HG02571 (cell line): ENCODE measurements around the gene GRID1.

Source experiments
- ATAC-seq: cut with Tn5 transposase; IDR thresholded peaks from one replicate; pipeline ENCODE4 v1.9.1; 2021; ENCODE audit warnings: mild to moderate bottlenecking, moderate library complexity; ENCODE audit not compliant: unreplicated experiment

GRID1 gene

DNA sequence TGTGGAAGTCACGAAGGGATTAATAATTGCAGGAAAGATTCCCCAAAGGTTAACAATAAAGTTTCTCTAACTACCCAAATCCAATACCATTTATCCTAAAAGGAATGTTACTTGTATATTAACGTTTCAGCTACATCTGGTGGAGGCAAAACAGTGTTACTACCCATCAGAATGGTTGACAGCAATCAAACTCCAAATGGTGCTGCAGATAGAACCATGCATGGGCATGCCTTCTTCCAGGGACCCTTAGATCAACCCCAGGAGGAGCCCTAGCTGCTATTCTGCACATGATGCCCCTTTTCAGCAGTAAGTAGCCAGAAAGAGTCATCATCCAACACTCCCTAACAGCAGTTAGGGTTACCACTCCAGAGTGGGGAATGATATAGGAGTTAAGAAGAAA, 336.3 kb downstream of the GRID1 start:
- no peak for ATAC-seq

DNA sequence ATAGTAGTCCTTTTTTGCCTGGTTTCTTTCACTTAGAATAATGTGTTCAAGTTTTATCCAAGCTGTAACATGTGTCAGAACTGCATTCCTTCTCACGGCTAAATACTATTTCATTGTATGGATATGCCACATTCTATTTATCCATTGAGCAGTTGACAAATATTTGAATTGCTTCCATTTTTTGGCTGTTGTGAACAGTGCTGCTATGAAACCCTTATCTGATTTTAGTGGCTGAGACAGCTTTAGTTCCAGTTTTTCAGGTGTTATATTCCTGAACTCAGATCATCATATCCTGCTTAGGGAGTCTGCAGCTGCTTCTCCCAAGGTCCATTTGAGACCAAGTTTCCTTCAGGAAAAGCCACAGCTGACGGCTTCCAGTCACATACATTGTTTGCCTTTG, 339.2 kb downstream of the GRID1 start:
- ATAC-seq = no peak

DNA sequence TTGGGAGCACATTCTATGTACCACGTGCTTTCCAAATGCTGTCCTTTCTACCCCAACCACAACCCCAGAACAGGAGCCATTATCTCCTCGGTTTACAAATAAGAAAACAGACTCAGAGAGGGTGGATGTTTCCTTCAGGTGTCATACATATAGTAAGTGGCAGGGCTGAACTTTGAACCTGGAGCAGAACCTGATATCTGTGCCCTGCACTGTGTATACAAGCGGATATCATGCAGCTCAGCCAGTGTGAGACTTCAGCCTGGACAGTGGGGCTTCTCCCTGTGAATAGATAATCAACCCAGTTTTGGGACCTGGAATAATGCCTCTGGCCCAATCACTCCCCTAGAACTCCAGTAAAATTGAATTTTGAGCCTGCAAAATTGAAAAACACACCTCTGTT, 341.1 kb downstream of the GRID1 start:
- ATAC-seq = no peak

DNA sequence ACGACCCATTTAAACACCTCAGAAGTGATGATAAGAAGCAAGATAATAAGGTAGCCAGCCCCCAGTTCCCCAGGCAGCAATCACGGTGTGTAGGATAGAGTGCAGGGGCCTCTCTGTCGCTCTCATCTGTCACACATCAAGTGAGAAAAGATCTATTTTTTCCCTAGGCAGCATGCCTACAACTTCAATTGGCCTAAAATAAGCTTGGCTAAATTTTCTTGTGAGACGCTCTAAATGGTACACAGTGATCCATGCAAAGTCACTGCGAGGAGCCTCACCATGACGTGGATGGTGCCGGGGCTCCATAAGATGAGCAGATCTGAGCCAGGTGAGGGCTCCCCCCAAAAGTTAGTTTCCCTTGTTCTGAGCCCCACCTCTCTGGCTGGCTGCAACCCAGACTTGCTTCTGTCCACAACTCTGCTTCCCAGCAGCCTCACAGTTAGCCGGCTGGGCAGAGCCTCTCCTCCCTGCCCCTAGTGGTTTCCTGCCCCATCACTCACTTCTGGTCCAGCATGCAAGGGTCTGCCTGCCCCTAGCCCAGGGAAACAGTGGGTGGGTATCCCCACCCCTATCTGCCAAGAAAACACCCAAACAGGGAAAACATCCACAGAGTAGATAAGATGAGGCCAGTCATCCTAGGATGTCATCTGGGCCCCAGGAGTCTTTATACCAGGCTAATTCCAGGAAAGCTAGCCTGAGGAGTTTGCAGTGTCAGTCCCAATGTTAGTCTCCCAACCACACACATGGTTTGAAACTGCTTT, 342.1 kb downstream of the GRID1 start:
- no peak for ATAC-seq

DNA sequence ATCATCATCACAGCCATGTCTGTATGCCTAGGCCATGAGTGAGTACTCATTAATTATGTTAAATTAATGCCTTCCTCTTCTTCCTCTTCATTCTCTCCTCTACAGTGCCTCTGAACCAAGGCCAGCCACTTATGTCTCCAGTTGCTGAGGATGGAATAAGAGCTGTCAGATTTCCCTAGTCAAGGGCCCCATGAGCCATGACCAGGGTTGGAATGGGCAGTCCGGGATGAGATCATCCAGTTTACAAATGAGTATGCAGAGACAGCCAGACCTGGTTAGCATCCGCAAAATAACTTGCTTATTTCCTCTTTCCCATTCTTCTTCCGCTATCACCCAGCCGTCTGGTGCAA, 342.7 kb downstream of the GRID1 start:
- no peak for ATAC-seq

DNA sequence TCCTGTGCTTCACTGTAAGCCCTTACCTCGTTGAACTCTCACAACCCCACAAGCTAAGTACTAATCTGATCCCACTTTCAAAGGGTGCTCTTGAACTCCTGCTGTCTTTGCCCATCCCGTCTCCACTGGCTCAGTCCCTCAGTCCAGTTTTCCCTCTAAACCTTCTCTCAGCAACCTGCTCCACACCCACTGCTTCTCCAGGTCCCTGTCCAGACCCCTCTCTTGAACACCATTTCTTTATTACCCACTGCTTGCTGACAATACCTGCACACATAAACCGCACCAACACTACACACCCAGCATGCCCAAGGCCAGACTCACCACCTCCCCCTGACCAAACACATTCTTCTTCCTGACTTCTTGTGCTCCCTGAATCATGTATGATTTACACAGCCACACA, 343.3 kb downstream of the GRID1 start:
- ATAC-seq = no peak

DNA sequence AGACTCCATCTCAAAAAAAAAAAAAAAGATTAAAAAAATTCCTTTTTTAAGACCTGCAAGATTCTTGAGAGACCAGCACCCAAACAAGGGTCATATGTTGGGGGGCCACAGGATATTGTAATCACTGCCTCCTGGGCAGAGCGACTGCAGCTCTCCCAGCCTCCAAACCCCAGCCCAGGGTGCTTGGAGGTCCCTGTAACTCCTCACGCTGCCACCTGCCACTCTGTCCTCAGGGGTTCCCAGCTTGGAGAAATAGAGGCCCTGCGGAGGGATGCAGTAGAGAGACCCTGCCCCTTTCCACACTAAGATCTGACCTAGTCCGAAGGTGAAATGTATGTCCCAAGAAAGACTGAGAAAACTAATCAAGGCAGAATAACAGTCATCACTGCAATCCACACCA, 343.7 kb downstream of the GRID1 start:
- ATAC-seq = no peak

DNA sequence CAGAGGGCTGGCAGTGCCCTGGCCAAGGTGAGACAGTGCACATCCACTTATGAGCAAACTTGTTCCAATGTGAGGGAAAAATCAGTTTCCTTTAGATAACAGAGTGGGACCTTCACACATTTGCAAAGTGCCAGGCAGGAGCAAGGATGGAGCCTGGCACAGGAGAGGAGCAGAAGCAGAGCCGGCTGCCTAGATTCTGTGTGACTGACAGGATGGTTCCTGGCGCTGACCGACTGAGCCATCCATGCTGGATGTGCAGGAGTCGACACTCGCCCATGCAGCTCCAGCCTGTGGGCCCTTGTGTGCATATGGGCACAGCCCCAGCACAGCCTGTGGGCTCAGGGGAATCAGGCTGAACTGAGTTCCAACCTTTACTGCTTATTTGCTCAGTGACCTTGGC, 346.5 kb downstream of the GRID1 start:
- no peak for ATAC-seq

DNA sequence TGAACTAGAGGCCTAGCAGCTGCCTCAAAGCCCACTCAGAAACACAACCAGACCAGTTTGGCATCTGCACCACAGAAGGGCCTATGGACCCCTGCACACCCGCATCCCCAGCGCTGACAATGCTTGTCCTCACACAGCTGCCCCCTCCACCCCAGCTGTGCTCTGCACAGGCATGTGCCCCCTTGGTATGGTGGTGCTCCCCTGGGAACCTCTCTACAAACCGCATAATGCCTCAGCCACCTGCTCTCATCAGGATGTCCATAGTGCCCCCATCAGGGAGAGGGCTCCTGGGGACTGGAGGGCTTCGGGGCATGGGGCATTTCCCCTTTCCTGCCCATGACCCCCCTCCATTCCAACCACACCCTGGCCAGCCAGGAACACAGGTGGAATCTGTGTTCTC, 347.5 kb downstream of the GRID1 start:
- no peak for ATAC-seq

DNA sequence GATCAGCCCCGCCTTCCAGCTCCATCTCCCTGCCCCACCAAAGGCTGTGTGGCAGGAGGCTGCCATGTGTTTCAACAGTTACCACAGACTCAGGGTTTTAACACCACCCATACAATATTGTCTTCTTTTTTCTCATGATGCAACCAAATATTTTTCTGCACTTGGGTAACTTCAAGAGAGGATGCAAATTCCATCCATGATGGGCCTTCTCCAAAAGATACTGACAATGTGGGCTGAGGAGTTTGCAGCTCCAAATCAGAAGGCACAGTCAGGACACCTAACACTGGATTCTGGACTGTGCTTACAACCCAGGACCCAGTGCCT, 347.9 kb downstream of the GRID1 start:
- ATAC-seq = no peak

DNA sequence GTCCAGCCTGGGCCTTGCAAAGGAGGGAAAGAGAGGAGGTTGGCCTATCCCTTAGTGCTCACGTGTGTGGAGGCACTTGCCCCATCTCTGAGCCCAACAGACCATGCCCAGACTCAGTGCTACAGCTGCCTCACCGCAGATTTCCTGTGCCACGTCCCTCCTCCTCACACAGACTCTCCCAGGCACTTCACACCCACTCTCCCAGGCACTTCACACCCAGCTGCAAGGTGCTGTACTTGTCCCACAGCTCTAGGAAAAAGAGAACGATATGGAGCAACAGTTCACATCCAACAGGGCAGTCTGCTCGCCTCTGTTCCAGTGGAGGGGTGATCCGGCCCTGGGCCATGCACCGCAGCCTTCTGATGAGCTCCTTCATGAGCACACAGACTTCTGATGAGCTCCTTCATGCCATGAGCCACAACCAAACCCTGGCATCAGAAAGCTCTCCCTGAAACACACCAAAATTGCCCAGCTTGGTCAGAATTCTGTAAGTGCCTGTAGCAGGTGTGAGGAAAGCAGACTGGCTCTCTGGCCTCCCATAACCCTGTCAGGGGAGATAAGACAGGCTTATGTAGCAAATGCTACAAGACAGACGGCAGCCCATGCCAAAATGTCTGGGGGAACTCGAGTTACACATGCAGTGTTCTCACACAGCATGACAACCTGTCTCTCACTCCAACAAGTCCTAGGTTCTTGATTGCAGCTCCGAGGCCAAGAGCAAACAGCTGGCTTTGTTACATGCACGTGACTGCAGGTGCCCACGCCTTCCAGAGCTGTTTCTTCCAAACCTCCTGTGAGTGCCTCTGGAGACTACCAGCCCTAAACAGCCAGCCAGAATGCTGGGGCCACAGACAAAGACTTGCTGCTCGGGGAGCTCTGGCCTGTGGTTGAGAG, 348.5 kb downstream of the GRID1 start:
- no peak for ATAC-seq

DNA sequence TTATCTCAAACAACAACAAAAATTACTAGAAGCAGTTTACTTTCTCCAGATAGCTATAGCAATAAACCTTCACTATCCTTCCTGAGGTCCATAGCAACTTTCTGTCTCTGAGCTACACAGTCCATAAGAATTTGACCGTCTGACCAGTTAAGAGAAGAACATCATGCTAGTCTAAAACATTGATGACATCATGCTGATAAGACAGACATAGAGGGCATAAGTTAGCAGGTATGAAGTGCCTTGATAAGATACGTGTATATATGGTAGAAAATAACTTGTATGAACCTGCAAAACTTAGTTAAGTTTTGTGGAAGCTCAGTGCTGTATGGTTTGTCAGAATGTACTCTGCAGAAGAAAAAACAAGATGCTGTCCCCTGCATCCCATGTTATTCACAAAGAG, 353.0 kb downstream of the GRID1 start:
- no peak for ATAC-seq

DNA sequence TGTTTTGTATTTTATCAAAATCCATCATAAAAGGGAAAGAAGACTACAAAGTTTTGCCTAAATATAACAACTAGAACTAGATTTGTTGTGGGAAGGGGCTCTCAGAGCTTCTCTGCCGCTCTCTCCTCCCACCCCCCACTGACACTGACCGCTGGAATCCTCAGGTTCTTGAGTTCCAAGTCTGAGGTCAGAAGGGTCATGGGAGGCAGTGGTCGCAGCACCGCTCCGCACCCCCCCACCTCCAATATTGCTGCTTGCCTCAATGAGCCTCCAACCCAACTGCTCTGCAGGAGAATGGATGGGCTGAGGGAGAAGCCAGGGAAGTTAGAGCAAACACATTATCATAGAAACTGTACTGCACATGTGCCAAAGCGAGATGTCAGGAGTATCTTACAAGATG, 359.4 kb downstream of the GRID1 start:
- ATAC-seq = no peak

DNA sequence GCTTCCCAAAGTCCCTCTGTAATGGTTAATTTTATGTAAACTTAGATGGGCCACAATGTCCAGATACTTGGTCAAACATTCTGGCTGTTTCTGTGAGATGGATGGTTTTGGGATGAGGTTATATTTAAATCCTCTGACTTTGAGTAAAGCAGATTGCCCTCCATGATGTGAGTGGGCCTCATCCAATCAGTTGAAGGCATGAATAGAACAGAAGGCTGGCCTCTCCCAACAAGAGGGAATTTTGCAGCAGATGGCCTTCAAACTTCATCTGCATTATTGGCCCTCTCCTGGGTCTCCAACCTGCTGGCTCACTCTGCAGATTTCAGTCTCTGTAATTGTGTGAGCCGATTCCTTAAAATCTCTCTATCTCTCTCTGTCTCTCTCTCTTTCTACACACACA, 362.3 kb downstream of the GRID1 start:
- no peak for ATAC-seq

DNA sequence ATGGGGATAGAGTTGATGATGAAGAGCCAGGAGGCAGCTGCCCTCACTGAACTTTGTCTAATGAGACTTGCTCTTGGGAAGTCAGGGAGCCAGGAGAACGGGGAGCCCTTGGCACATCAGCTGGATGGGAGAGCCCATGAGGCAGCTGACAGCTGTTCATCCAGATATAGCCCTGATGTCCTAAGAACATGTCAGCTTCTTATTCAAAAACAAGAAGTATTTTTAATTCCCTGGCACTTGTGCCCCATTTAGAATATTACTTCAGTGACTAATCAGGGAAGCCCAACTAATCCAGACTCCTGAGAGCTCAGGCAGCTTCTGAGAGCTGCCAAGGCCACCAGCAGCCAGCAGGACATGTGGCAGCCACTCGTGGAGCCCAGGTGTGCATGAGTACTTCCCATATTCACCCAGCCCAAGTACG, 363.4 kb downstream of the GRID1 start:
- ATAC-seq = no peak

DNA sequence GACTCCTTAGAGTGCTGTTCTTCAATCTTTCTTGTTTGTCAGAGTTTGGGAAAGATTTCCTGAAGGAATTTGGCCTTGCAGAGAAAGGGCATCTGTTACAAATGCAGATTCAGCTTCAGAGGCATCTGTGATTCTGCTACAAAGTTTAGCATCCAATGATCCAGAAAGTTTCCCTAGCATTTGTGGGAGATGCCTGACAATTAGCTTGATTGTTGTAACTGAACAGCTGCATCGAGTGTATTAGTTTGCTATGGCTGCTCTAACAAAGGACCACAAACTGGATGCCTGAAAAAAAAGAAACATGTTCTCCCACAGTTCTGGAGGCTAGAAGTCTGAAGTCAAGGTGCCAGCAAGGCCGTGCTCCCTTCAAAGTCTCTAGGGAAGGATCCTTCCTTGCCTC, 365.1 kb downstream of the GRID1 start:
- no peak for ATAC-seq

DNA sequence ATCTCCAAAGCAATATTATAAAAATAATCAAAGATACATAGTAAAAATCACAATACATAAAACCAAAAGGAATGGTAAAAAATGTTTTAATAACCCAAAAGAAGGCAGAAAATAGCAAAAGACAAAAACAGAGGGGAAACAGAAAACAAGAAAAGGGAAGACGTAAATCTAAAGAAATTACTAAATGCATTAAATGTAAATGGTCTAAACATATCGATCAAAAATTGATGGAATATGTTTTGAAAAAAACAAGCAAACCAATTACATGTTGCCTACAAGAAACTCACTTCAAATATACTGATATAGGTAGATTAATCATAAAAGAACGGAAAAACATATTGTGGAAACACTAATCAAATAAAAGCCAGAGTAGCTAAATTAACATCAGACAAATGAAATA, 369.1 kb downstream of the GRID1 start:
- ATAC-seq = no peak

DNA sequence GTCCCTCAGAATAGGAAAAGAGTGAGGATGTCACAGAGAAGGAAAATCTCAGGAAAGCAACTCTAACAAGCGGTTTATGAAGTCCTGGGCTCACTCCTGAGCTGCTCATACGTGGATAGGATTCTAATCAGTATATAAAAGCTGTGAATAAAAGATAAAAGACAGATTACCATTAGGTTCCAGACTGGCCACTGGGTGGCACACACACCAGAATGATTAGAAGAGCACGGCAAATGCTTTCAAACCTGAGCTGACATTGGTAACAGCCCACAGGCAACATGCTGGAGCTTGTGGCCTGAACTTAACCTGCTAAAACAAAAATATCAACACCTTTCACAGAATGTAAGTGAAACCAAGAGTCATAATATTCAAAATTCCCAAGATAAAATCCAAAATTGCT, 370.8 kb downstream of the GRID1 start:
- no peak for ATAC-seq

DNA sequence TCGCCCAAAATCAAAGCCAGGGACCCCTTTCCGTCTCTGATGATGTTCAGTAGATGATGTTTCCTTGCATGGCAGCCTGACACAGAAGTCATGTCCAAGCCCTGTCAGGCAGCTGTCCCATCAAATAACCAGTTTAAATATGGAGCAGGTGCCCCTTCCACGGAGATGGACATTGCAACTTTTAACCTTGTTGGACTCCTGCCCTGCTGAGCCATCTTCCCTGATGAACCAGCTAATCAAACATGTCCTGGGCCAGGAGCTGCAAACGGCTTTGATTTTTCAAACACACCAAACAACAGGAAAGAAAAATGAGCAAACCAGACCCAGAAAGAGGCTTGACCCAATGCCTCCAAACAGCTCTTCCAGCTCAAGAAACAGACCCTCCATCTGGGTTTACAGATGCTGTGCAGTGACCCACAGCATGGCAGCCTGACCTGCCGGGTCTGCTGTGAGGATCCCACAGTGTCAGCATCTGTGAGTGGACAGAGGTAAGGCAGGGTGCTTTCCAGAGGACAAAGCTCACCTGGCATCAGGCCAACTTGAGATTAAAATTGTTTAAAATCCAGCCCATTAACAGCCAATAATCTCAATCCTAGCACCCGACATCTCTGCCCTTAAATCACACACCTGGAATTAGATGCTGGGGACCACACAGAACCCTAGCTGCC, 372.6 kb downstream of the GRID1 start:
- ATAC-seq = no peak

DNA sequence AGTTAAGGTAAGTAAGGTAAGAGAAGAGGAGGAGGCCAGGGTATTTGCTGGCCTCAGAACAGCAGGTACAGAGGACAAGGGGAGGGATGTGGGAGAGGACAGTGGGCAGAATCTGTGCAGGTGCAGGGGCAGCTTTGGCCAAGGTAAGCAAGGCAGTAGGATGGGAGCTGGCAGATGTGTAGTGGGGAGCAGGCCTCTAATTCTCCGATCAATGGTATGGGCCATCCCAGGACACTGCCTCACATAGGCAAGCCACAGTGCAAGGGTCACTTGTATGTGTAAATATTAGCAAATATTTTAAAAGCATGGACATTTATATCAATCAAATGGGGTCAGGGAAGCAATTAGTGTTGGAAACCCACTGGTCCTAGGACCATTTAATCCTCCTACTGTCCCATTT, 373.5 kb downstream of the GRID1 start:
- no peak for ATAC-seq

DNA sequence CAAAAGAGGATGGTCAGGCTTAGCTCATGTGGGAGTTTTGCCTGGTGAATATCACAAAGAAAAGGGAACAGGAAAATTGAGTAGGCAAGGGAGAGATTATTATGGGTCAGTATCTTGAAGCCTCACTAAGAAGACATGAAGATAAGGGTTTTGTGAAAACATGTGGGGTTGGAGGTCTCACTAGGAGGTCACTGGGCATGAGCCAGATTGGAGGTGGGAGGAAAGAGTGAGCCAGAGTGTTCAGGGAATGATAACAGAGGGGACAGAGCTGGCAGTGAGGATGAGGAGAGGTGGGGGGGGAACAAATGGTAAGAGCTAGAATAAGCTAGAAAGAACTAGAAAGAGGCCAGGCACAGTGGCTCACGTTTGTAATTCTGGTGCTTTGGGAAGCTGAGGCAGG, 374.3 kb downstream of the GRID1 start:
- no peak for ATAC-seq

DNA sequence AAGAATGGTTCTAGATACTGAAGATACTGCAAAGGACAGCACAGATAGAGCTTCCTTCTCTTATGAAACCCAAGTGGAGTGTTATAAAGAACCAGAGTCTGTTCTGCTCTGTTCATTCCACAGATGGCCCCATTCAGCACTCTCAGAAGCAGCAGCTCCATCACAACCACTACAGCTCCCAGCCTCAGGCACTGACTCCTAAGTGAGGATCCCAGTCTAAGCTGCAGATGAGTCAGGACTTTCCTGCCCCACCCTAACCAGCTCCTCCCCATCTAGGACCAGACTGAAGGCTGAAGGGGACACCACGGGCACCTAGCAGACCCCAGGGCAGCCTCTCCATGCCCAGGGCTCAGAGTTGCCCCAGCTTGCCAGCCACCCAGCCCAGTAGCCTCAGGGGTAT, 379.8 kb downstream of the GRID1 start:
- ATAC-seq = no peak
